ENCODE data around the gene ITPR2. TPM values are rescaled to one million over a fixed set of nuclear protein-coding genes. Genes with fewer than 3 reads are reported as not detected.
A peak's percentile ranks its signal among the peaks of the same experiment; 100 is the strongest.
"Not testable (repeated sequence)": the region's sequence is repeated elsewhere in the genome, so short reads cannot be mapped to it uniquely, and the experiment has no call there.

The ITPR2 gene
- total RNA-seq, 3 donors from 2014 or later = 33.3 to 60.8 (median 54.0) TPM

- DNase-seq (no peak), ATAC-seq (peak; percentile 58)
- H3K9me3 ChIP-seq = peaks cover 4% of the 10 kb centered on the region
- H3K4me3 ChIP-seq = no peak overlapping the region
- H3K4me1 ChIP-seq (ENCODE audit: low read depth) = peaks cover 6% of the 10 kb centered on the region
- TF ChIP-seq CTCF (IDR thresholded peaks at IDR 0.05) = no peak
- intact Hi-C loops (cut with DNase I, micrococcal nuclease) = no loop called here
- H3K36me3 ChIP-seq (ENCODE audit: low read depth) = no peaks in the 10 kb centered on the region
These were observed 154.0 kb downstream of the ITPR2 start for GRCh38 chr12:26678697-26679660.

GRCh38 chr12:26671487-26671886, 161.5 kb downstream of the ITPR2 start:
- H3K4me3 ChIP-seq; DNase-seq; intact Hi-C loops (cut with DNase I, micrococcal nuclease); H3K36me3 ChIP-seq (ENCODE audit: low read depth); H3K9me3 ChIP-seq; H3K4me1 ChIP-seq (ENCODE audit: low read depth); ATAC-seq: not testable (repeated sequence)

- no peak for TF ChIP-seq CTCF (IDR thresholded peaks at IDR 0.05)
- ATAC-seq (no peak), DNase-seq (no peak)
- Histone ChIP-seq H3K4me3 (no peak overlapping the region), H3K9me3 (no peaks in the 10 kb centered on the region), H3K36me3 (ENCODE audit: low read depth) (no peaks in the 10 kb centered on the region), H3K4me1 (ENCODE audit: low read depth) (no peaks in the 10 kb centered on the region)
- intact Hi-C loops (cut with DNase I, micrococcal nuclease) = no loop called here
These were observed 164.1 kb downstream of the ITPR2 start for GRCh38 chr12:26668847-26669246.

- DNase-seq (no peak), ATAC-seq (no peak)
- no peak overlapping the region for H3K4me3 ChIP-seq
- intact Hi-C loops (cut with DNase I, micrococcal nuclease) = no loop called here
- no peaks in the 10 kb centered on the region for H3K4me1 ChIP-seq (ENCODE audit: low read depth)
- H3K36me3 ChIP-seq (ENCODE audit: low read depth) = no peaks in the 10 kb centered on the region
- no peaks in the 10 kb centered on the region for H3K9me3 ChIP-seq
- TF ChIP-seq CTCF (IDR thresholded peaks at IDR 0.05) = no peak
These were observed 164.8 kb downstream of the ITPR2 start for GRCh38 chr12:26668230-26668629.

- TF ChIP-seq CTCF (IDR thresholded peaks at IDR 0.05) = no peak
- no peaks in the 10 kb centered on the region for H3K4me1 ChIP-seq (ENCODE audit: low read depth)
- ATAC-seq (no peak), DNase-seq (no peak)
- H3K4me3 ChIP-seq = no peak overlapping the region
- no peaks in the 10 kb centered on the region for H3K9me3 ChIP-seq
- intact Hi-C loops (cut with DNase I, micrococcal nuclease) = no loop called here
- no peaks in the 10 kb centered on the region for H3K36me3 ChIP-seq (ENCODE audit: low read depth)
These were observed 166.7 kb downstream of the ITPR2 start for GRCh38 chr12:26666286-26666685.

- TF ChIP-seq CTCF (IDR thresholded peaks at IDR 0.05) = no peak
- Histone ChIP-seq H3K4me3 (no peak overlapping the region), H3K4me1 (ENCODE audit: low read depth) (no peaks in the 10 kb centered on the region), H3K36me3 (ENCODE audit: low read depth) (no peaks in the 10 kb centered on the region), H3K9me3 (no peaks in the 10 kb centered on the region)
- DNase-seq (no peak), ATAC-seq (no peak)
- intact Hi-C loops (cut with DNase I, micrococcal nuclease) = no loop called here
These were observed 171.6 kb downstream of the ITPR2 start for GRCh38 chr12:26661399-26661798.

Data from mucosa of descending colon (tissue), 3 donors.